Mesenchymal stem cell (in vitro differentiated cells and primary cell): ENCODE data around the gene PAPPA.

Source experiments
- DNase-seq: peaks from one replicate; pipeline ENCODE4 v3.0.0-alpha.2; 2013
- H2AFZ ChIP-seq: one replicate; pipeline ENCODE4 v1.6.1; 2013; ENCODE audit warnings: low read depth, mild to moderate bottlenecking, control low read depth, inconsistent platforms, low read length, moderate library complexity
- H2AK5ac ChIP-seq: 2 replicates; pipeline ENCODE4 v1.6.1; 2013; ENCODE audit warnings: low read length, moderate library complexity, mild to moderate bottlenecking, inconsistent platforms; ENCODE audit not compliant: severe bottlenecking
- H2BK120ac ChIP-seq: one replicate; pipeline ENCODE4 v1.6.1; 2013; ENCODE audit warnings: low read depth, mild to moderate bottlenecking, inconsistent platforms, low read length, moderate library complexity
- H2BK12ac ChIP-seq, 2 experiments: one replicate each; pipeline ENCODE4 v1.6.1; 2013; ENCODE audit warnings: inconsistent platforms in 2 of 2, low read length in 2 of 2, mild to moderate bottlenecking in 2 of 2, moderate library complexity in 2 of 2, control low read depth in 1 of 2
- H2BK15ac ChIP-seq: one replicate; pipeline ENCODE4 v1.6.1; 2013; ENCODE audit warnings: mild to moderate bottlenecking, low read depth, inconsistent platforms; ENCODE audit not compliant: poor library complexity, severe bottlenecking
- H2BK5ac ChIP-seq: 2 replicates; pipeline ENCODE4 v1.6.1; 2013; ENCODE audit warnings: low read depth, mild to moderate bottlenecking, low read length, control low read depth, inconsistent platforms; ENCODE audit not compliant: poor library complexity, severe bottlenecking
- H3K14ac ChIP-seq, 2 experiments: one replicate each; pipeline ENCODE4 v1.6.1; 2013; ENCODE audit warnings: inconsistent platforms in 2 of 2, low read length in 2 of 2, control low read depth in 1 of 2, mild to moderate bottlenecking in 1 of 2, moderate library complexity in 1 of 2
- H3K18ac ChIP-seq, 2 experiments: one replicate each; pipeline ENCODE4 v1.6.1; 2013; ENCODE audit warnings: inconsistent platforms in 2 of 2, low read length in 2 of 2, control low read depth in 1 of 2, low read depth in 1 of 2, mild to moderate bottlenecking in 1 of 2
- H3K23ac ChIP-seq, 2 experiments: one replicate each; pipeline ENCODE4 v1.6.1; 2013; ENCODE audit warnings: inconsistent platforms in 2 of 2, low read length in 2 of 2, mild to moderate bottlenecking in 2 of 2, moderate library complexity in 2 of 2, control low read depth in 1 of 2
- H3K27ac ChIP-seq: 2 replicates; pipeline ENCODE4 v1.5.1; 2013; ENCODE audit warnings: mild to moderate bottlenecking, moderate library complexity, low read length, control low read depth, inconsistent platforms; ENCODE audit not compliant: poor library complexity, severe bottlenecking
- H3K27me3 ChIP-seq, 2 experiments: 2 replicates each; pipeline versions ENCODE4 v1.6.1 to v1.7.0; 2013; ENCODE audit warnings: low read length in 2 of 2, mild to moderate bottlenecking in 2 of 2, moderate library complexity in 2 of 2, control low read depth in 1 of 2, inconsistent platforms in 1 of 2; ENCODE audit not compliant: control insufficient read depth in 1 of 2, insufficient read depth in 1 of 2
- H3K36me3 ChIP-seq, 2 experiments: 2 replicates each; pipeline versions ENCODE4 v1.6.1 to v1.7.0; 2013; ENCODE audit warnings: low read length in 2 of 2, control low read depth in 1 of 2, inconsistent platforms in 1 of 2, low read depth in 1 of 2, mild to moderate bottlenecking in 1 of 2; ENCODE audit not compliant: insufficient read depth in 2 of 2, control insufficient read depth in 1 of 2
- H3K4ac ChIP-seq, 2 experiments: one replicate each; pipeline ENCODE4 v1.6.1; 2013; ENCODE audit warnings: inconsistent platforms in 2 of 2, low read length in 2 of 2, mild to moderate bottlenecking in 2 of 2, moderate library complexity in 2 of 2, control low read depth in 1 of 2, low read depth in 1 of 2
- H3K4me1 ChIP-seq: 2 replicates; pipeline ENCODE4 v1.6.1; 2013; ENCODE audit warnings: low read depth, low read length, control low read depth; ENCODE audit not compliant: control insufficient read depth, insufficient read depth
- H3K4me2 ChIP-seq: 2 replicates; pipeline ENCODE4 v1.6.1; 2013; ENCODE audit warnings: low read length, mild to moderate bottlenecking, inconsistent platforms; ENCODE audit not compliant: poor library complexity, severe bottlenecking
- H3K4me3 ChIP-seq, 2 experiments: 2 replicates each; pipeline versions ENCODE4 v1.5.1 to v1.7.0; 2013; ENCODE audit warnings: low read length in 2 of 2, mild to moderate bottlenecking in 2 of 2, control low read depth in 1 of 2, low read depth in 1 of 2; ENCODE audit not compliant: insufficient read depth in 1 of 2
- H3K79me1 ChIP-seq: replicated peaks from 2 replicates; pipeline ENCODE4 v1.6.1; 2013; ENCODE audit warnings: mild to moderate bottlenecking, control low read depth, low read length, inconsistent platforms; ENCODE audit not compliant: poor library complexity, severe bottlenecking
- H3K9ac ChIP-seq: 2 replicates; pipeline ENCODE4 v1.7.0; 2013; ENCODE audit warnings: mild to moderate bottlenecking, low read length, moderate library complexity
- H3K9me3 ChIP-seq: 2 replicates; pipeline ENCODE4 v1.7.0; 2013; ENCODE audit warnings: mild to moderate bottlenecking, low read length; ENCODE audit not compliant: control insufficient read depth
- H4K8ac ChIP-seq: one replicate; pipeline ENCODE4 v1.6.1; 2013; ENCODE audit warnings: inconsistent platforms, mild to moderate bottlenecking, low read length, moderate library complexity
- H4K91ac ChIP-seq: one replicate; pipeline ENCODE4 v1.6.1; 2013; ENCODE audit warnings: mild to moderate bottlenecking, low read length, inconsistent platforms
- WGBS: methylation state at CpG from one replicate; pipeline ENCODE4 v1.1.7; 2013; ENCODE audit warnings: mixed read lengths; 5-methylcytosine and 5-hydroxymethylcytosine counted together

Gene PAPPA

GRCh38 chr9:116271340-116271739 lies 117.7 kb downstream of the PAPPA start:
- Histone ChIP-seq H3K18ac (no peak overlapping the region), H3K9me3 (no peaks in the 10 kb centered on the region), H3K79me1 (peaks cover 1% of the 10 kb centered on the region), H2BK12ac (no peak overlapping the region), H2BK120ac (no peak overlapping the region), H3K4me2 (no peak overlapping the region), H2AFZ (no peak overlapping the region), H2BK5ac (no peak overlapping the region), H2BK15ac (no peak overlapping the region), H3K36me3 (peaks cover 3 to 82% of the 10 kb centered on the region in 2 experiments), H3K27ac (peak overlapping the region; percentile 34), H4K91ac (no peak overlapping the region), H3K4me3 (no peak overlapping the region), H3K9ac (no peak overlapping the region), H3K27me3 (no peaks in the 10 kb centered on the region), H4K8ac (no peak overlapping the region), H3K23ac (no peak overlapping the region), H2AK5ac (no peak overlapping the region), H3K14ac (no peak overlapping the region), H3K4me1 (peaks cover 3% of the 10 kb centered on the region), H3K4ac (no peak overlapping the region)
- 74% methylated on average over 4 of the region's 7 CpGs for WGBS
- no peak for DNase-seq

- Histone ChIP-seq H2BK12ac (peak overlapping the region in 1 of 2 experiments; percentile 11), H3K36me3 (peaks cover 3 to 77% of the 10 kb centered on the region in 2 experiments), H3K9ac (no peak overlapping the region), H2BK5ac (no peak overlapping the region), H3K4me1 (peaks cover 7% of the 10 kb centered on the region), H3K9me3 (no peaks in the 10 kb centered on the region), H2BK15ac (no peak overlapping the region), H3K27me3 (no peaks in the 10 kb centered on the region), H3K79me1 (peaks cover 3% of the 10 kb centered on the region), H3K4me3 (no peak overlapping the region), H3K18ac (no peak overlapping the region), H3K23ac (no peak overlapping the region), H3K4me2 (no peak overlapping the region), H3K14ac (no peak overlapping the region), H3K27ac (no peak overlapping the region), H2AFZ (no peak overlapping the region), H2AK5ac (no peak overlapping the region), H4K8ac (no peak overlapping the region), H3K4ac (no peak overlapping the region), H2BK120ac (no peak overlapping the region), H4K91ac (no peak overlapping the region)
- WGBS, result 25% methylated on average over 4 of the region's 5 CpGs
- no peak for DNase-seq
These were observed 118.4 kb downstream of the PAPPA start for GRCh38 chr9:116271991-116272390.

GRCh38 chr9:116274293-116274692 lies 120.7 kb downstream of the PAPPA start:
- Histone ChIP-seq H3K18ac (no peak overlapping the region), H3K23ac (no peak overlapping the region), H2BK120ac (no peak overlapping the region), H3K9ac (no peak overlapping the region), H3K27ac (no peak overlapping the region), H3K79me1 (peaks cover 3% of the 10 kb centered on the region), H2BK5ac (no peak overlapping the region), H2AFZ (no peak overlapping the region), H3K4ac (no peak overlapping the region), H2AK5ac (no peak overlapping the region), H2BK12ac (no peak overlapping the region), H2BK15ac (no peak overlapping the region), H3K4me1 (peaks cover 10% of the 10 kb centered on the region), H4K91ac (no peak overlapping the region), H3K9me3 (no peaks in the 10 kb centered on the region), H3K4me2 (no peak overlapping the region), H4K8ac (no peak overlapping the region), H3K14ac (no peak overlapping the region), H3K27me3 (no peaks in the 10 kb centered on the region), H3K4me3 (peak overlapping the region in 1 of 2 experiments; percentile 5), H3K36me3 (peaks cover 3 to 84% of the 10 kb centered on the region in 2 experiments)
- WGBS, result 25% methylated on average over 2 of the region's 2 CpGs
- peak; percentile 91 for DNase-seq

DNA sequence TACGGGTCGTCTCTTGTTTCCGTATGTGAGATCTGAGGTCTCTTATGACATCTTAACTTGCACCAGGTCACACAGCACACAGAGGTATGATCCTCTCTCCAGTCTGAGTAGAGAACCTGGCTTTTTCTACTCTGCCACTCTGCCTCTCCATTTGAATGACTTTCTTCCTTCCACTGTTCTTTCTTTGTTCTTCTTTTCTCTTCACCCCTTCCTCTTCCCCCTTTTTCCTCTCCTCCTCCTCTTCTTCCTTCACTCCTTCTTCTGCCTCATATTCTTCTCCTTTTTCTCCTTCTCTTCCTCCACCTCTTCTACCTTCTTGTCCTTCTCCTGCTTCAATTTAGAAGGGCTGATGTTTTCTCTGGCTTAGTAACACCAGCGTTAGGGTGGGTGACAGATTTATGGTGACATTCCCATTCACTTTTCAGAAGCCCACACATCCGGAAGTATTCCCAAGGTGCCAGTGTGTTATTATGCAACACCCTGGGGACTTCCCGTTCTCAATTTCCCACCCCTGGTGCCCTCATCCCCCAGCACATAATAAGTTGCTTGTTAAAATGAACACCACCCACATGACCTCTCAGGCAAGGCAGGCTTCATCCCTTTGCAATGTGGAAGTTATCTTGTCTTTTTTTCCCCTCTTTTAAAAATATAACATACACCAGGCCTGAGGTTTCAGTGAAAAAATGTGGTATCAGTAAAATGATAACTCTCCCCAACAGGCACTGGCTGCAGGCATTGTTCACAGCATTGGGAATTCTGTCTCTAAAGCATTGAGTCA lies 122.0 kb downstream of the PAPPA start:
- Histone ChIP-seq H3K4me3 (no peak overlapping the region), H4K8ac (no peak overlapping the region), H3K79me1 (peaks cover 3% of the 10 kb centered on the region), H2BK12ac (peak overlapping the region in 1 of 2 experiments; percentile 42), H2BK15ac (no peak overlapping the region), H2AK5ac (peak overlapping the region; percentile 83), H3K23ac (no peak overlapping the region), H3K36me3 (peaks cover 0 to 81% of the 10 kb centered on the region in 2 experiments), H3K4me2 (no peak overlapping the region), H3K27ac (peak overlapping the region; percentile 68), H3K4ac (no peak overlapping the region), H3K4me1 (peaks cover 11% of the 10 kb centered on the region), H3K9ac (no peak overlapping the region), H2BK120ac (no peak overlapping the region), H2AFZ (no peak overlapping the region), H3K14ac (no peak overlapping the region), H3K9me3 (no peaks in the 10 kb centered on the region), H4K91ac (no peak overlapping the region), H3K27me3 (no peaks in the 10 kb centered on the region), H2BK5ac (no peak overlapping the region), H3K18ac (peak overlapping the region; percentile 41 to 73)
- DNase-seq, result peak; percentile 68
- 50% methylated on average over 6 of the region's 6 CpGs for WGBS
